Measurements from ENCODE around the gene DEFB113. TPM values are rescaled to one million over a fixed set of nuclear protein-coding genes. Genes with fewer than 3 reads are reported as not detected.

DEFB113 gene
- total RNA-seq, 4 donors from 2014 or later, result not detected

- Histone ChIP-seq H3K4me3 (no peak overlapping the region), H3K27me3 (no peaks in the 10 kb centered on the region), H3K27ac (replicated peaks in 1 of 4) (no peak overlapping the region), H3K36me3 (no peaks in the 10 kb centered on the region), H3K4me1 (no peaks in the 10 kb centered on the region), H3K9me3 (no peaks in the 10 kb centered on the region)
- TF ChIP-seq CTCF (IDR thresholded peaks at IDR 0.05) (no peak), POLR2AphosphoS5 (IDR thresholded peaks at IDR 0.05) (no peak), EP300 (IDR thresholded peaks at IDR 0.05) (no peak), POLR2A (IDR thresholded peaks at IDR 0.05; ENCODE audit: low read depth) (no peak)
- DNase-seq (ENCODE audit: extremely low spot score), result no peak
- 87% methylated on average over 3 of the region's 3 CpGs for WGBS
- intact Hi-C loops (cut with DNase I), result no loop called here
These were observed 29.4 kb downstream of the DEFB113 start for GRCh38 chr6:49939993-49940498.

GRCh38 chr6:49937811-49938210 is 31.6 kb downstream of the DEFB113 start:
- H3K36me3 ChIP-seq, result no peaks in the 10 kb centered on the region
- intact Hi-C loops (cut with DNase I), result no loop called here
- DNase-seq (ENCODE audit: extremely low spot score), result no peak
- no peak overlapping the region for H3K27ac ChIP-seq (replicated peaks in 1 of 4)
- no peaks in the 10 kb centered on the region for H3K9me3 ChIP-seq
- no peak for TF ChIP-seq EP300 (IDR thresholded peaks at IDR 0.05)
- TF ChIP-seq CTCF (IDR thresholded peaks at IDR 0.05), result no peak
- no peak for TF ChIP-seq POLR2AphosphoS5 (IDR thresholded peaks at IDR 0.05)
- TF ChIP-seq POLR2A (IDR thresholded peaks at IDR 0.05; ENCODE audit: low read depth), result no peak
- no peaks in the 10 kb centered on the region for H3K4me1 ChIP-seq
- H3K4me3 ChIP-seq, result no peak overlapping the region
- H3K27me3 ChIP-seq, result no peaks in the 10 kb centered on the region

DNA sequence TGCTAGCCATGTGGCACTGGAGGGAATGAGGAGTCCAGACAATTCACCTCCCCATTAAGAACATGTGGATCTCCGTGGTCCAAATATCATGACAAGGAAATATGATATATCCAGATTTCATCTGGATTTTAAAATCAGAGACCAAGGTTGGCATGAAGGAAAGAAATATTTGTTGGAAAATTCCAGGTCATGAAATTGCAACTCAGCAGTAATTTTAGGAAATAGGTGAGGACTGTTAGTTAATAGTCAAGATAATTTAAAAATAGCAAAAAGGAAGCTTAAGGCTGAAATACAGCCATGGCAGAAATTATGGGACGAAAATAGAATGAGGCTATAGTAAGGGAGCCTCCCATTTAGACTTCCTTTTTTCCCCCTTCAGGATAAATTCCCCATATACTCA is 32.4 kb downstream of the DEFB113 start:
- DNase-seq (ENCODE audit: extremely low spot score), result no peak
- Histone ChIP-seq H3K4me3 (no peak overlapping the region), H3K27ac (replicated peaks in 1 of 4) (no peak overlapping the region), H3K36me3 (no peaks in the 10 kb centered on the region), H3K9me3 (no peaks in the 10 kb centered on the region), H3K27me3 (no peaks in the 10 kb centered on the region), H3K4me1 (no peaks in the 10 kb centered on the region)
- intact Hi-C loops (cut with DNase I), result no loop called here
- no peak for TF ChIP-seq CTCF (IDR thresholded peaks at IDR 0.05)
- no peak for TF ChIP-seq EP300 (IDR thresholded peaks at IDR 0.05)
- TF ChIP-seq POLR2AphosphoS5 (IDR thresholded peaks at IDR 0.05), result no peak
- no peak for TF ChIP-seq POLR2A (IDR thresholded peaks at IDR 0.05; ENCODE audit: low read depth)
- 80% methylated on average over 2 of the region's 2 CpGs for WGBS

GRCh38 chr6:49935387-49935786 is 34.0 kb downstream of the DEFB113 start:
- Histone ChIP-seq H3K9me3 (no peaks in the 10 kb centered on the region), H3K27me3 (no peaks in the 10 kb centered on the region), H3K27ac (replicated peaks in 1 of 4) (no peak overlapping the region), H3K36me3 (no peaks in the 10 kb centered on the region), H3K4me3 (no peak overlapping the region), H3K4me1 (no peaks in the 10 kb centered on the region)
- intact Hi-C loops (cut with DNase I), result no loop called here
- no peak for DNase-seq (ENCODE audit: extremely low spot score)
- no peak for TF ChIP-seq POLR2AphosphoS5 (IDR thresholded peaks at IDR 0.05)
- TF ChIP-seq CTCF (IDR thresholded peaks at IDR 0.05), result no peak
- TF ChIP-seq EP300 (IDR thresholded peaks at IDR 0.05), result no peak
- TF ChIP-seq POLR2A (IDR thresholded peaks at IDR 0.05; ENCODE audit: low read depth), result no peak
- 84% methylated on average over 3 of the region's 3 CpGs for WGBS

DNA sequence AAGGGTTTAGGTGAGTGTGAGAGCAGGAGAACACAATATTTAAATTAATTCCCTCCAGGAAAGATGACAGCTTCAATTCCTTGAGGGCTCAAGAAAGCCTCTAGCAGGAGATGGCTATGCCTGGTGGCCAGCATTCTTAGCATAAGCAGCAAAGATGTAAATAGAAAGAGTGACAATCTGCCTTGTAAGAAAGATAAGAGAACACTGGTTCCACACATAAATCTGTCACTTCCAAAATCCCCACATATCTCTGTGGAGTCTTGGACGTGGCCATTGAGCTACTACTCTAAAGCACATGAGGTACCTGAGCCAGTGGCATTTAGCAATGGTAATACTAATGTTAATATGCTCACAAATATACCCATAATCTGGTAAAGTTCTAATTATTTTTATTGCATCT is 34.7 kb downstream of the DEFB113 start:
- DNase-seq (ENCODE audit: extremely low spot score), result no peak
- H3K27me3 ChIP-seq, result no peaks in the 10 kb centered on the region
- 67% methylated on average over 1 of the region's 1 CpG for WGBS
- no peaks in the 10 kb centered on the region for H3K36me3 ChIP-seq
- no peak overlapping the region for H3K27ac ChIP-seq (replicated peaks in 1 of 4)
- H3K9me3 ChIP-seq, result no peaks in the 10 kb centered on the region
- no peak for TF ChIP-seq CTCF (IDR thresholded peaks at IDR 0.05)
- no peak for TF ChIP-seq POLR2A (IDR thresholded peaks at IDR 0.05; ENCODE audit: low read depth)
- TF ChIP-seq POLR2AphosphoS5 (IDR thresholded peaks at IDR 0.05), result no peak
- TF ChIP-seq EP300 (IDR thresholded peaks at IDR 0.05), result no peak
- H3K4me3 ChIP-seq, result no peak overlapping the region
- intact Hi-C loops (cut with DNase I), result no loop called here
- no peaks in the 10 kb centered on the region for H3K4me1 ChIP-seq
